Endodermal cell (in vitro differentiated cells): Measurements from ENCODE around the gene NOTCH2. TPM values are rescaled to one million over a fixed set of nuclear protein-coding genes. Genes with fewer than 3 reads are reported as not detected.
"Not testable (repeated sequence)": the region's sequence is repeated elsewhere in the genome, so short reads cannot be mapped to it uniquely, and the experiment has no call there.

Source experiments
- DNase-seq: peaks from one replicate; pipeline ENCODE4 v3.0.0-alpha.2; 2017
- H3K27ac ChIP-seq: 2 replicates; pipeline ENCODE4 v1.5.1; 2013; ENCODE audit warnings: mild to moderate bottlenecking, low read depth, low read length, moderate library complexity
- H3K27me3 ChIP-seq: 2 replicates; pipeline ENCODE4 v1.6.1; 2013; ENCODE audit warnings: mild to moderate bottlenecking, low read length, moderate library complexity; ENCODE audit not compliant: insufficient read depth, control insufficient read depth, poor library complexity, severe bottlenecking
- H3K36me3 ChIP-seq: 2 replicates; pipeline ENCODE4 v1.7.0; 2013; ENCODE audit warnings: mild to moderate bottlenecking, low read length, moderate library complexity; ENCODE audit not compliant: control insufficient read depth, insufficient read depth
- H3K4me1 ChIP-seq: one replicate; pipeline ENCODE4 v1.7.0; 2013; ENCODE audit warnings: low read length; ENCODE audit not compliant: control insufficient read depth, insufficient read depth
- H3K4me3 ChIP-seq: 2 replicates; pipeline ENCODE4 v1.5.1; 2013; ENCODE audit warnings: mild to moderate bottlenecking, low read length, moderate library complexity
- H3K9ac ChIP-seq: 2 replicates; pipeline ENCODE4 v1.6.1; 2013; ENCODE audit warnings: mild to moderate bottlenecking, low read length, moderate library complexity; ENCODE audit not compliant: poor library complexity, severe bottlenecking; ENCODE audit errors: extremely low read depth
- H3K9me3 ChIP-seq: 2 replicates; pipeline ENCODE4 v1.6.1; 2013; ENCODE audit warnings: mild to moderate bottlenecking, low read length, moderate library complexity; ENCODE audit not compliant: control insufficient read depth
- H3K27ac Mint-ChIP-seq: 2 replicates; pipeline ENCODE4 v1.8.0; 2020; ENCODE audit warnings: mixed read lengths
- H3K27me3 Mint-ChIP-seq: 2 replicates; pipeline ENCODE4 v1.8.0; 2021; ENCODE audit warnings: mild to moderate bottlenecking, mixed read lengths; ENCODE audit not compliant: insufficient read depth
- H3K36me3 Mint-ChIP-seq: 2 replicates; pipeline ENCODE4 v1.8.0; 2020; ENCODE audit warnings: low read depth, mixed read lengths
- H3K4me1 Mint-ChIP-seq: 2 replicates; pipeline ENCODE4 v1.8.0; 2020; ENCODE audit warnings: mixed read lengths
- H3K4me3 Mint-ChIP-seq: 2 replicates; pipeline ENCODE4 v1.8.0; 2020; ENCODE audit warnings: mild to moderate bottlenecking, moderate library complexity, mixed read lengths
- H3K9me3 Mint-ChIP-seq: 2 replicates; pipeline ENCODE4 v1.8.0; 2020; ENCODE audit warnings: mild to moderate bottlenecking, mixed read lengths
- WGBS, 2 experiments: methylation state at CpG; one replicate each; pipeline versions ENCODE4 v1.1.5 to v1.1.7; 2013; ENCODE audit warnings: missing lambda C conversion rate in 2 of 2, mixed read lengths in 1 of 2; ENCODE audit not compliant: insufficient coverage in 1 of 2, insufficient read length in 1 of 2; 5-methylcytosine and 5-hydroxymethylcytosine counted together
- long read RNA-seq, 4 experiments: library from polyadenylated mRNA in 2 of 4; library from RNA in 1 of 4; library from capped mRNA in 1 of 4; stranded (forward) in 3 of 4; unstranded in 1 of 4; transcript quantifications; one replicate each; pipeline ENCODE4 v2.0.0, GENCODE V29; 2020 to 2021; ENCODE audit warnings: inconsistent platforms in 1 of 4
- polyA plus RNA-seq, 2 experiments: library from polyadenylated mRNA; stranded (reverse); fragments of 50-300 nt; gene quantifications; one replicate each; pipeline ENCODE4 v1.2.3, GENCODE V29; 2013
- total RNA-seq, 2 donors: library from RNA; stranded (reverse); fragmentation: NEBNext Ultra II Directional in 1 of 2; extraction: Animal tissue kit (Norgen Biotek cat#: 25700) in 1 of 2; gene quantifications; 2 replicates in 1 of 2; 3 replicates in 1 of 2; pipeline ENCODE4 v1.2.1, GENCODE V29; 2021

Gene NOTCH2
- total RNA-seq = 10 to 100 TPM; 79.0 to 88.3 TPM
- 39.4 TPM for polyA plus RNA-seq (2013, experiment 1 of 2)
- polyA plus RNA-seq (2013, experiment 2 of 2) = 42.9 TPM
- long read RNA-seq, experiment 1, partial matches to known transcripts = 1 of 27 reads
- long read RNA-seq, experiment 1, other reads (novel, unspliced or antisense) = 26 of 27 reads
- long read RNA-seq, experiment 2, full-length matches to known transcripts = 4 of 56 reads
- long read RNA-seq, experiment 2, partial matches to known transcripts = 21 of 56 reads
- long read RNA-seq, experiment 2, other reads (novel, unspliced or antisense) = 31 of 56 reads
- long read RNA-seq, experiment 3, partial matches to known transcripts = 11 of 52 reads
- long read RNA-seq, experiment 3, other reads (novel, unspliced or antisense) = 41 of 52 reads
- long read RNA-seq, experiment 4, partial matches to known transcripts = 1 of 1 reads
- long read RNA-seq, experiment 4, other reads (novel, unspliced or antisense) = 0 of 1 reads

DNA sequence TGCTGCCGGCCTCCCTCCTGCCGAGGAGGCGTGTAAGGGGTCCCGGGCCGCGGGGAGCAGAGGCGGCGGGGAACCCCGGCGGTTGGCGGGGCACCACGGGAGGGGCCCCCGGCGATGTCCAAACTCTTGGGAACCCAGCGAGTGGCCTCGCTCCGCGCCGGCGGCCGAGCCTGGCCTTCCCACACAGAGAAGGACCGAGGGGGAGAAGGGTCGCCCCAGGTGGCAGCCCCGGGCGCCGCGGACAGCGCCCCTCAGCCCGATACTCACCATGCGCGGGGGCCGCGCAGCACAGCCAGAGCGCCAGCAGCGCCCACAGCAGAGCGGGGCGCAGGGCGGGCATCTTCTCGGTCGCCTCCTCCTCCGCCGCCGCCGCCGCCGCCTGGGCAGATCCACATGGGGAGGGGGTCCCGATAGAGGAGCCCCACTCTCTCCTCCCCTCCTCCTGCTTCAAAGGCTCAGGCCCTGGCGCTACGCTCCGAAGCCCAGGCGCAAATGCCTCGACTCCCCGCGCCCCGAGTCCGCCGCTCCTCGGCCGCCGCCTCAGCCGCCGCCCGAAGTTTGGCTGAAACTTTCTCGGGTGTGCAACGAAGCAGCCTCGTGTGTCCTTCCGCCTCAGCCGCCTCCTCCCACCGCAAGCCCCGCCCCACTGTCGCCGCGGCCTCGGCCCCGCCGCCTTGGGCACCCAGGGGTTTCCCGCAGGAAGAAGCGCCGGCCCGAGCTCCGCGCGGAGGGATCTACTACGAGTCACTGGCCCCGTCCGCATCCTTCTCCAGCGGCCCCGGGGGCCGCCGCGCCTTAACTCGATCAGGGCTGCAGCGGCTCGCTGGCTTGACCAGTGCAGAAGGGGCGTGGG lies at the start of gene NOTCH2:
Gene NOTCH2, minus strand, starts transcription at position 596 of the 853 bp plus-strand sequence. Its CDS starts 256 bp downstream, at position 340.
- H3K36me3 ChIP-seq, H3K4me1 Mint-ChIP-seq, H3K36me3 Mint-ChIP-seq, H3K27me3 ChIP-seq, H3K27ac Mint-ChIP-seq, H3K4me3 ChIP-seq, H3K27me3 Mint-ChIP-seq, H3K9me3 ChIP-seq, H3K27ac ChIP-seq, H3K4me1 ChIP-seq, H3K9ac ChIP-seq, H3K9me3 Mint-ChIP-seq: not testable (repeated sequence)
- peak within 1 kb of the TSS; percentile 54 for H3K4me3 Mint-ChIP-seq
- WGBS, 2 experiments = 0% methylated on average over 36 of the region's 95 CpGs; no CpG with 5 or more reads in 1 of the 2 experiments
- DNase-seq = peak; percentile 60

DNA sequence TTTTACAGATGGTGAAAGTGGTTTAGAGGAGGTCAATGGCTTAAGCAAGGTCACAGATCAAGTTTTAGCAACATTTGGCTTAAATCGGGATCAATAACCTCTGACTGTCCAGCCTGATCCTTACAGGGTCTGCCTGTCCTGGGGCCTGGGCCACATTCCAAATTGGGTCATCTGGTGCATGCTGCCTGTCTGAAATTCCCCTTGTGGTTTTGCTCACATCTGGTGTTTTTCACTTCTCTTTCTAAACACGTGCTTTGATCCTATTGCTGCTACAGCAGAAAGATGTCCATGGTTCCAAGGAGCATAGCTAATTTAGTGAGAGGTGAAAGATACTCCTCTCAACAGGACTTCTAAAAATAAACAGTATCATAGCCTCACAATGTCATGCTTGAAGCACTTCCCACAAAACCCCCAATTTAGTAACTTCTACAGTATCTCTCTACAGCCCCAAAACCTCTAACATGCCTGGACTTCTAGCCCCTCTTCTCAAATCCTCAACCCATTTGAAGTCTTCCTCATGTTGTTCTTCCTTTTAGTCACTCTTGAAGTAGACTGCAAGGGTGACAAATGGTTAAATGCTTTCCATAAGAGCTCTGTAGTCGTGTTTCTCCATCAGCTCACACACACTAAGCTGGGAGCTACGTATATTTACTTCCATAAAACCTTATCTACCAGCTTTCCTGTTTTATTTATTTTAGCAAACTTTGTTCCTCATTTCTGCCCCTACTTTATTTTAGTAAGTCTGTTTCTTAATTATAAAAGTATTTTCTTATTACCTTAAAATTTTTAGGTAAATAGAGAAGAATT lies 48.1 kb upstream of the NOTCH2 start:
- H3K36me3 Mint-ChIP-seq, H3K27me3 ChIP-seq, H3K36me3 ChIP-seq, H3K9me3 Mint-ChIP-seq, H3K4me1 Mint-ChIP-seq, H3K4me3 Mint-ChIP-seq, DNase-seq, H3K4me3 ChIP-seq, H3K9me3 ChIP-seq, H3K27ac Mint-ChIP-seq, H3K27ac ChIP-seq, H3K27me3 Mint-ChIP-seq, H3K9ac ChIP-seq, H3K4me1 ChIP-seq: not testable (repeated sequence)
- 68% methylated on average over 2 of the region's 4 CpGs; no CpG with 5 or more reads in 1 of the 2 experiments for WGBS, 2 experiments

DNA sequence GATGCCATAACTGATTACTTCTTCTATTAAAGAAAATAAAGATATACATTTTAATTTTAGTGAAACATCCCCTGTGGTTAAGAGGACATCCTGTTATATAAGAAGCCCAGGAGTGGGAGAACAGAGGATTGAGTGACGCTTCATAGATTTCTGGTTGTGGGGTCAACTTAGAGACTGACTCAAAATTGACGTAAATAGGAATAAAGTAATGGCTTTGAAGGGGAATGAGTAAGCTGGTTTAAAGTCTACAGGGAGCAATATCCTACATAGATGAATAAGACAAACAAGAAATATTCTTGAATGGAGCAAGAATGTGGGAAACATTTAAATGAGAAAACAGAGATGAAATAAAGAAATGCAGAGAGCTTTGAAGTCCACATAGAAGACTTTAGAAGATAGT lies 46.6 kb upstream of the NOTCH2 start:
- not testable (repeated sequence) for H3K27me3 Mint-ChIP-seq, H3K36me3 Mint-ChIP-seq, H3K9me3 ChIP-seq, H3K27me3 ChIP-seq, DNase-seq, H3K27ac Mint-ChIP-seq, H3K9me3 Mint-ChIP-seq, H3K36me3 ChIP-seq, H3K4me3 Mint-ChIP-seq, H3K4me1 ChIP-seq, H3K27ac ChIP-seq, H3K4me3 ChIP-seq, H3K4me1 Mint-ChIP-seq, H3K9ac ChIP-seq
- 100% methylated on average over 2 of the region's 2 CpGs; no CpG with 5 or more reads in 1 of the 2 experiments for WGBS, 2 experiments

DNA sequence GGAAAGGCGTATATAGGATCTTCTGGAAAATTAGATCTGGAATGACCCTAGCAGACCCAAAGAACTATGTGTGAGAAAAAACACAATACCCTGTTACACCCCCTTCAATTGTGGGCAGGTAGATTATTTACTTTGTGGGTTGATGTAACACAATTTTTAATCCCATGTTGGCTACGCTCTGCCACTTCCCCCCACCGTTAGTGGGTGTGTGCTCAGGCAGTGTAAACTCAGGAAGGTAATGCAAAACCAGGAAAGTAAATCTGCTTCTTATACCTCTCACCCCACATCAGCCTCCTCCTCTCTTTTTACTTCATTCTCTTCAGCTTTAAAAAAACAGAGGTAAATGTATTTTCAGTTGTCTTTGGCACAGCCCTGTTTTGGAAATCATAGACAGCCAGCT lies 43.7 kb upstream of the NOTCH2 start:
- H3K4me1 ChIP-seq, H3K27ac Mint-ChIP-seq, H3K27me3 Mint-ChIP-seq, H3K9me3 ChIP-seq, H3K4me3 ChIP-seq, DNase-seq, H3K36me3 ChIP-seq, H3K9ac ChIP-seq, H3K4me3 Mint-ChIP-seq, H3K27me3 ChIP-seq, H3K27ac ChIP-seq, H3K36me3 Mint-ChIP-seq, H3K9me3 Mint-ChIP-seq, H3K4me1 Mint-ChIP-seq: not testable (repeated sequence)
- no CpG with 5 or more reads among the region's 3 CpGs for WGBS, 2 experiments

DNA sequence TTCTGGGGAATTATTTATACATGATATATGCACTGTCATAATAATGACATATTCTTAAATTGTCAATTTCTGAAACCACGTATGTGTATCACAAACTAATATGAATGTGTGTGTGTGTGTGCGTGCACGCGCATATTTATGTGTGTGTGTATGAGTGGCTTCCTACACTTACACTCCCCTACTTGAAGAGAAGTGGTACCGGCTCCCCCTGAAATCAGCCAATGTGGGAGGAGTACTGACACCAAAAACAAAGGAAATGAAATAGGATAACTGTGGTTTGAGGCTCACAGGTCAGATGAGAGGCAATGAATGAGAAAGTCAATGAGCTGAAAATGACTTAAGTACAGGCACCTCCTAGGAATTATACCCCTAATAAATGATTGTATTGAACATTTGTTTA lies 42.8 kb upstream of the NOTCH2 start:
- not testable (repeated sequence) for H3K27ac Mint-ChIP-seq, H3K27me3 Mint-ChIP-seq, H3K27ac ChIP-seq, H3K9me3 ChIP-seq, H3K9me3 Mint-ChIP-seq, H3K4me3 Mint-ChIP-seq, H3K9ac ChIP-seq, DNase-seq, H3K36me3 ChIP-seq, H3K4me1 ChIP-seq, H3K36me3 Mint-ChIP-seq, H3K4me3 ChIP-seq, H3K4me1 Mint-ChIP-seq, H3K27me3 ChIP-seq
- 100% methylated on average over 3 of the region's 5 CpGs; no CpG with 5 or more reads in 1 of the 2 experiments for WGBS, 2 experiments

DNA sequence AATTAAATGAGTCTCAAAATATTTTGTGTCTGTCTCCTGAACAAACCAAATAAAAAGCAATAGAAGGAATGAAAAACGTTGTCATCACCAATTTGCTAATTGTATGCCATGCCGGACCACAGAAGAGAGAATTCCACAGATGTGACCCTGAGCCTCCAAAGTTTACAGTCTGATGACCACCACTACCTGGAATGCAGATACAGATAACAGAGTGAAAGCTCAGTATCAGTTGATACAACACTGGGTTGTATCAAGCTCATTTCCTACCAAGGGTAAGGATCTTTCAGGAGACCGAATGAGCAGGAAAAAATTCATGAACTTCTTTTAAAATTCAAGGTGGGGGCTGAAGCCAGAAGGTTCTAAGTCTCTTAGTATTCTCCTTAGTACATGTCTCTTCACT lies 42.3 kb upstream of the NOTCH2 start:
- H3K36me3 ChIP-seq, H3K36me3 Mint-ChIP-seq, H3K9me3 ChIP-seq, H3K27me3 Mint-ChIP-seq, H3K27me3 ChIP-seq, H3K9me3 Mint-ChIP-seq, H3K9ac ChIP-seq, H3K4me1 Mint-ChIP-seq, H3K27ac Mint-ChIP-seq, H3K4me3 Mint-ChIP-seq, H3K27ac ChIP-seq, H3K4me1 ChIP-seq, H3K4me3 ChIP-seq, DNase-seq: not testable (repeated sequence)
- no CpG with 5 or more reads among the region's 3 CpGs for WGBS, 2 experiments
